Brain microvascular endothelial cell (primary cell): ENCODE data around the gene ATP13A1.
A peak's percentile ranks its signal among the peaks of the same experiment; 100 is the strongest.
"Not testable (repeated sequence)": the region's sequence is repeated elsewhere in the genome, so short reads cannot be mapped to it uniquely, and the experiment has no call there.

Experiments
- DNase-seq: peaks from one replicate; pipeline ENCODE4 v3.0.0-alpha.2; 2020
- H3K27ac ChIP-seq: fragments of 250-450 bp; sonication (Bioruptor Pico); 2 replicates; pipeline ENCODE4 v1.5.1; 2020; ENCODE audit warnings: mild to moderate bottlenecking, moderate library complexity
- H3K27me3 ChIP-seq: fragments of 250-450 bp; sonication (Bioruptor Pico); replicated peaks from 2 replicates; pipeline ENCODE4 v1.5.1; 2020; ENCODE audit warnings: mild to moderate bottlenecking
- H3K36me3 ChIP-seq: fragments of 250-450 bp; sonication (Bioruptor Pico); replicated peaks from 2 replicates; pipeline ENCODE4 v1.5.1; 2020; ENCODE audit warnings: mild to moderate bottlenecking
- H3K4me3 ChIP-seq: 2 replicates; pipeline ENCODE4 v1.5.1; 2011; ENCODE audit warnings: low read depth, mild to moderate bottlenecking, control low read depth, low read length, moderate library complexity
- CTCF ChIP-seq: IDR thresholded peaks from 2 replicates; pipeline ENCODE4 v1.5.1; 2011; ENCODE audit warnings: low read depth, mild to moderate bottlenecking, moderate library complexity, low read length, control low read depth, inconsistent platforms; ENCODE audit errors: missing control alignments
- in situ Hi-C: cut with HindIII; loops from 2 replicates; pipeline ENCODE4 v1.10.0; 2017; ENCODE audit warnings: low sequenced_read_pairs, low pct_ligation_motif_present

Gene ATP13A1

GRCh38 chr19:19663256-19664120 is at the start of gene ATP13A1:
TSS of gene ATP13A1 (minus strand) at chr19:19663676. CDS start at chr19:19663666, 10 bp downstream.
- H3K4me3 ChIP-seq: peak within 1 kb of the TSS; percentile 97
- no peaks in the 10 kb centered on the region for H3K27me3 ChIP-seq
- peak; percentile 13 for TF ChIP-seq CTCF

GRCh38 chr19:19711934-19712828 is 48.7 kb upstream of the ATP13A1 start:
- H3K4me3 ChIP-seq: no peak overlapping the region
- H3K27me3 ChIP-seq: no peaks in the 10 kb centered on the region
- DNase-seq: no peak
- no peak for TF ChIP-seq CTCF
- no peak overlapping the region for H3K27ac ChIP-seq
- in situ Hi-C loops: no loop called here
- peaks cover 24% of the 10 kb centered on the region for H3K36me3 ChIP-seq

More at GRCh38 chr19:19663256-19664120, at the start of gene ATP13A1:
- peak; percentile 92 for DNase-seq
- in situ Hi-C loops: no loop called here
- peak within 1 kb of the TSS; percentile 91 for H3K27ac ChIP-seq
- peaks cover 14% of the 10 kb centered on the region for H3K36me3 ChIP-seq

- Histone ChIP-seq H3K27ac (no peak overlapping the region), H3K36me3 (peaks cover 24% of the 10 kb centered on the region), H3K27me3 (no peaks in the 10 kb centered on the region), H3K4me3 (no peak overlapping the region)
- no peak for DNase-seq
- in situ Hi-C loops: no loop called here
- no peak for TF ChIP-seq CTCF
These were observed 47.9 kb upstream of the ATP13A1 start for GRCh38 chr19:19711306-19711933.

- in situ Hi-C loops: no loop called here
- DNase-seq: no peak
- H3K27me3 ChIP-seq: no peaks in the 10 kb centered on the region
- no peak overlapping the region for H3K27ac ChIP-seq
- H3K36me3 ChIP-seq: peaks cover 24% of the 10 kb centered on the region
- TF ChIP-seq CTCF: no peak
- no peak overlapping the region for H3K4me3 ChIP-seq
These were observed 47.0 kb upstream of the ATP13A1 start for GRCh38 chr19:19710506-19710905.

GRCh38 chr19:19704836-19705235 is 41.4 kb upstream of the ATP13A1 start:
- Histone ChIP-seq H3K4me3 (no peak overlapping the region), H3K27me3 (no peaks in the 10 kb centered on the region), H3K27ac (no peak overlapping the region), H3K36me3 (no peaks in the 10 kb centered on the region)
- TF ChIP-seq CTCF: no peak
- no peak for DNase-seq
- in situ Hi-C loops: no loop called here

GRCh38 chr19:19700493-19700892 is 37.0 kb upstream of the ATP13A1 start:
- H3K27ac ChIP-seq, H3K4me3 ChIP-seq, H3K27me3 ChIP-seq, H3K36me3 ChIP-seq, DNase-seq, in situ Hi-C loops: not testable (repeated sequence)
